ENCODE data around the gene CACNG6.
A peak's percentile ranks its signal among the peaks of the same experiment; 100 is the strongest.

CACNG6 gene

DNA sequence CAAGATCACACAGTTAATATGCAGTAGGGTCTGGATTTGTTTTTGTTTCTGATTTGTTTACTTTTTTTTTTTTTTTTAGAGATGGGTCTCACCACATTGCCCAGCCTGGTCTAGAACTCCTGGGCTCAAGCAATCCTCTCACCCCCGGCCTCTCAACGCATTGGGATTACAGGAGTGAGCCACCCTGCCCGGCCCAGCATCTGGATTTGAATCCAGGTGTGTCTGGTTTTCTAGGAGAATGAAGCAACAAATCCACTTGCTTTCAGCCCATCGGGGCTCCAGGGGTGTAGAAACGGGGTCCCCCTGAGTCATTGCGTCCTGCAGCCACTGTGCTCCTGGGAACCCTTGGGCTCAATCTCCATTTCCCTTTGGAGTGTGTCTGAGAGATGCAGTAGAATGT, 22.1 kb upstream of the CACNG6 start:
- DNase-seq: no peak

DNA sequence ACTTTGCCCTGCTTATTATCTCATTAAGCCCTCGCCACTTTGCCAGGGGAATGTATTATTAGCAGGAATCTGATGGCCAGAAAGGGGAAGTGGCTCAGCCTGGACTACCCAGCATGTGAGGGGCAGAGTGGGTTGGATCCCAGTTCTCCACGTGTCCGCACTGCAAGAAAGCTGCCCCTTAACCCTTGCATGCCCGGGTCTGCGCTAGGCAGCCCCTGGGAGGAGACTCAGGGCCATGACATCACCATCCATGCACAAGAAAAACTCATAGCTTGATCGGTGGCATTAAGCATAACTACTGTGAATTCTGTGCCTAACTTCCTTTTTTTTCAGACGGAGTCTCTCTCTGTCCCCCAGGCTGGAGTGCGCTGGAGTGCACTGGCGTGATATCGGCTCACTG, 19.8 kb upstream of the CACNG6 start:
- no peak for DNase-seq

DNA sequence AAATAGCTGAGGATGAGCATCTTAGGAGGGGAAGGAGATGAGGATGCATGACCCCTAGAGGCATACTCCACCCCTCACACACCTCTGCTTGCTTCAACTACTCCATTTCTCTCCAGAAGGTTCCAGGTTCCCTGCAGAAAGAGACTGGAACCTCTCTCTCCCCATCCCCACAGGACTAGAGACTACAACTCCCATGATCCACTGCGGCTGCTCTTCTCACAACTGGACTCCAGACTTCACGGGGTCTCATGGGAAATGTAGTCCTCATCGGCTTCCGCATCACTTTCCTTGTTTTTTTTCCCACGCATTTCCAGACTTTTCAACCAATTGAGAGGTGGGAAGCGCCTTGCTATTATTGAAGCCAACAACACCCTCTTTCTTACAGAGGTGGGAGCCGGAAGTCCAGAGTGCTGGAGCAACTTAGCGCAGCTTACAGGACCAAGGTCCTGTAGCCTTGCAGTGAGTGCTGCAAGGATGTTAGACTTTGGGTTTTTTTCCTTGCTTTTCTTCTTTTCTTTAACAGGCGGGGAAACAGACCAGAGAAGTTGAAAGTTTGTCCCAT, 13.9 kb upstream of the CACNG6 start:
- peak; percentile 31 for DNase-seq

DNA sequence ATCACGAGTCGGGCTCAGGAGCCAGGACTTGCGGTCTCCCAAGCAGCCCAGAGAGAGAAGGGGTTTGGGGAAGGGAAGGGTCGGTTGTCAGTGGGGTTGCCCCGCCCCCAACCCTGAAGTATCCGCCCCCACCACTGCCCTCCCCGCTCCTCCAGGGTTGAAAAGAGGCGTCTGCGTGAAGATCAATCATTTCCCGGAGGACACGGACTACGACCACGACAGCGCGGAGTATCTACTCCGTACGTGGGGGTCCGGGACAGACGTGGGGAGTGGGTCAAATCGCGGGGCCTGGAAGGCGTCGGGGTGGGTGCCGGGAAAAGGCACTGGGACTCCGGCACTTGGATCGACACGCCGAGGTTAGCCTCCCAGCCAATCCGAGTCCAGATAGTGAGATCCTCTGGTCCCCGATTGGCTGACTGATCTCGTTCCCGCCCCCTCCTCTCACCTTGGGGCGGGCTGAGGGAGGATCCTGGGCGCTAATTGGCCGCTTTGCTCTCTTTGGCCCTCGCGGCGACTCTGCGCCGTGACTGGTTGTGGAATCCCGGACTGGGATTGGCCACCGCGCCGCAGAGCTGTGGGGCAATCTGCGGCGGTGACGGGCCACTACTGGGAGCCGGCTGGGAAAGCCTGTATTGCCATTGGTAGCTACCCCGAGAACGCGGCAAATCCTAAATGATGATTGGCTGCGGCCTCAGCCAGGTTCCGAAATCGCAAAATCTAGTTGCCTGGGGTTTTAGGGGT, 13.3 kb upstream of the CACNG6 start:
- DNase-seq: no peak

DNA sequence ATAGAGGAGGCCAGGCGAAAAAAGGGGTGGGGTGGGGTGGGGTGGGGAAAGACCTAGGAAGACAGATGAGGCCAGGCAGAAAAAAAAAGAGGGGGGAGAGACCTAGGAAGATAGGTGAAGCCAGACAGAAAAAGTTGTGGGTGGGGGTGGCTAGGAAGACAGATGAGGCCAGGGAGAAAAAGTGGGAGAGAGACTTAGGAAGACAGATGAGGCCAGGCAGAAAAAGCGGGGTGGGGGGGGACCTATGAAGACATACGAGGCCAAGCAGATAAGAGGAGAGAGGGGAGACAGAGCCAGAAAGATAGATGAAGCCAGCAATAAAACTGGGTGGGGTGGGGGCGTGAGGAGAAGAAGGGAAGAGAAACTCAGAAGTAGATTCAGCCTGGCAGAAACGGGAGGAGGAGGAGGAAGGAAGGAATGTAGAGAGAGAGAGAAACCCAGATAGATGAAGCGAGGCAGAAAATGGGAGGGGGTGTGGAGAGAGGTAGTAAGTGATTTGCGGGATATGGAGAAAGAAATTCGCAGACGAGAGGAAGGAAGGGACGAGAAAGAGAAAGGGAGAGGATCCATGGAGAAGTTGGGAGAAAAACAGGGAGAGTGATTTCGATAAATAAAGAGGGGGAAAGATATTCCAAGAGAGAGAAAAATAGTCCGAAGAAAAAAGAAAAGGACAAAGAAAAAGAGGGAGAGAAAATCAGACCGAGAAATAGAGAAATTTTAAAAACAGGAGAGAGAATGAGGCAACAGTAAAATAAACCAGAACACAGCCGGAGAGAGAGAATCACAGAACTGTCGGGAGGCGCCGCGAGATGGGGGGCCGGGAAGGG, 12.2 kb upstream of the CACNG6 start:
- no peak for DNase-seq

DNA sequence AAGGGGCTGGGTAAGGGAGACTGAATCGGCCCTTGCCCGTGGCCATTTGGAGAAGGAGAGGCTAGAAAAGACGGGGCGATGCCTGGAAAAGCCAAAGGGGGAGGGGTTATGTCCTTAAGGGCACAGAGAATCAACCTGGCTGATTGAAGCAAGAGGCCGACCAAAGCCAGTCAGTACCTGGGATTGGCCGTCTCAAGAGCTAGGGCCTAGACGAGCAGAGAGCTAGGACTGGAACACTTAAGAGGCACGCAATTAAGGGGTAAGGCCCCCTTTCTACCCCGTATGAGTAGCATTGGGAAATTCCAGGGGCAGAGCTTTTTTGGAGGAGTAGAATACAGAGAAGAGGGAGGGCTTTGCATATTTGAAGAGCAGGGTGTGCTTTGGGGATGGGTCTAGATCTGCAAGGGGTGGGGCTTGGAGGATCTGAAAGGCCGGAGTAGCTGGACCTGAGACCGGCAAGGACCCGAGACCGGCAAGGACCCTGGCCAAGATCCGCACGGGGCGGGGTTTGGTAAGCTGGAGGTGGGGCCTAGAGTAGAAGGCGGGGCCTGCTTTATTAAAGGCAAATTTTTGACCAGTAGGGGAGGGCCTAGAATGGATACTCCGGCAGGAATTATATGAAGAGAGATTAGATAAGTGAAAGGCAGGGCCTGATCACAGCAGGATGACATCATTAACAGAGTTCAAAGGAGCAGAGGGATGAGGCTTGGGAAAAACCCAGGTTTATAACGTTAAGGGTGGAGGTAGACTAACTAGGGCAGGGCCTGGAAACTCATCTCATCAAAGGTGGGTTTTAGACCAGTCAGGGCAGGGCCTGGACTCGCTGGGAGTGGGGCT, 10.7 kb upstream of the CACNG6 start:
- DNase-seq: no peak

DNA sequence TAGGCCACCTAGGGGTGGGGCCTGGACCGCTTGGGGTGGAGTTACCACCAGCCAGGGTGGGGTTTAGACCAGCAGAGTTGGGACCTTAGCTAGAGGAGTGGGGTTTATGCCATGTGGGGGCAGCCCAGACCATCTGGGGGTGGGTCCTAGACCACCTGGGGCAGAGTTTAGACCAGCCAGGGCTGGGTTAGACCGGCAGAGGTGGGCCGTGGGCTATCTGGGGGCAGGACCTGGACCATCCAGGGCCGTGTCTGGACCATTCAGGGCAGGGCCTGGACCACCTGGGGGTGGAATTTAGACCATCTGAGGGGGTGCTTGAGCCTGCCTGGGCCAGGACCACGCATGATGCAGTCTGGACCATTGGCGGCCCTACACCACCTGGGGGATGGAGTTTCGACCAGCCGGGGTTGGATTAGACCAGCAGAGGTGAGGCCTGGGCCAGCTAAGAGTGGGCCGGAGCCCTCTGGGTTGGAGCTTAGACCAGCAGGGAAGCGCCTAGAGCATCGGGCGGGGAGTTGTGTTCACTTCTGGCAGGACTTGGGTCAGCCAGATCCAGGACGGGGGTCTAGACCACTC, 10.0 kb upstream of the CACNG6 start:
- DNase-seq: no peak

DNA sequence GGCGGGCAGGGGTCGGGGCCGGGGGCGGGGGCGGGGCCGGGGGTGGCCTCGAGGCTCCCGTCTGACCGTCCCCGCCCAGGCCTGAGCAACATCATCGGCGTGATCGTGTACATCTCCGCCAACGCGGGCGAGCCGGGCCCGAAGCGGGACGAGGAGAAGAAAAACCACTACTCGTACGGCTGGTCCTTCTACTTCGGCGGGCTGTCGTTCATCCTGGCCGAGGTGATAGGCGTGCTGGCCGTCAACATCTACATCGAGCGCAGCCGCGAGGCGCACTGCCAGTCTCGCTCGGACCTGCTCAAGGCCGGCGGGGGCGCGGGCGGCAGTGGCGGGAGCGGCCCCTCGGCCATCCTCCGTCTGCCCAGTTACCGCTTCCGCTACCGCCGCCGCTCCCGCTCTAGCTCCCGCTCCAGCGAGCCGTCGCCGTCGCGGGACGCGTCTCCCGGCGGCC, 9.4 kb upstream of the CACNG6 start:
- no peak for DNase-seq

DNA sequence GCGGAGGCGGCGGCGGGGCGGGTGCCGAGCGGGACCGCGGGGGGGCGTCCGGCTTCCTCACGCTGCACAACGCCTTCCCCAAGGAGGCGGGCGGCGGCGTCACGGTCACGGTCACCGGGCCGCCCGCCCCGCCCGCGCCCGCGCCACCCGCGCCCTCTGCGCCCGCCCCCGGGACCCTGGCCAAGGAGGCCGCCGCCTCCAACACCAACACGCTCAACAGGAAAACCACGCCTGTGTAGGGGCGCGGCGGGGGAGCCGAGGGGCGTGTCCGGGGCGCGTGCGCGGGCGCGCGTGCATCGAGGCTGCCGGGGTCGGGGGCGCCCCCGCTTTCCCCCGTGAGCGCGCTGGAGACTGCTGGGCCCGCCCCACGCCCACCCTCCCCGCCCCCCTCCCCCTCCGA, 8.8 kb upstream of the CACNG6 start:
- DNase-seq: no peak

DNA sequence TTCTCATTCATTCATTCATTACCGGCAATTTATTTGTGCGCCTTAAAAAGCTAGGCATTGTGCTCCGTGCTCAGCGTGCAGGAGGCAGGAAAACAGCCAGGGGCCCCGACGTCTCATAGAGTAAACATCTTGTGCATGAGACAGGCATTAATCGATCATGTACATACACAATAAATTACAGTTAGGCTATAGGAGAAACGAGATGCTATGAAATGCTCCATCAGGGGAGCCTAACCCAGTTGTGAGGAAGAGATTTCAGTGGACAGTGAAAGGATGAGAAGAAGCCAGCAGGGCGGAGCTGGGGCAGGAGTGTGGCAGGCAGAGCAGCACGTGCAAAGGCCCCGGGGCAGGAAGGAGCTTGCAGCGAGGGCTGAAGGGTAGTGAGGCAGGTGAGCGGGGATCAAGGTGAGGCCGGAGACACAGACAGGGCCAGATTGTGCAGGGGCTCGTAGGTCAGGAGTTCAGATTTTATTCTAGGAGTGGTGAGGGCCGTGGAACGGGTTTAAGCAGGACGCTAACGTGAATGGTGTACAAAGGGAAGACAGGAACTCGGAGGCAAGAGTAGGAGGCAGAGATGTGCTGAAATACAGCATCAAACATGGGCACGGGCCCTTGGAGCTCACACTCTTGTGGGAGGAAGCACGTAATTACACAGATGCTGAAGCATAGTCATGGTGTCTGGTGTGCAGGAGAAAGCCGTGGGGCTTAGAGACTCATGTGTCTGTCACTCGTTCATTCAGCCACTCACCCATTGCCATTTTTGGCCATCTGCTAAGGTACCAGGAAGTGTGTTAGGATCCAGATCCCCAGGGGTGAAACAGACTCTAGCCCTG, 7.8 kb upstream of the CACNG6 start:
- no peak for DNase-seq

DNA sequence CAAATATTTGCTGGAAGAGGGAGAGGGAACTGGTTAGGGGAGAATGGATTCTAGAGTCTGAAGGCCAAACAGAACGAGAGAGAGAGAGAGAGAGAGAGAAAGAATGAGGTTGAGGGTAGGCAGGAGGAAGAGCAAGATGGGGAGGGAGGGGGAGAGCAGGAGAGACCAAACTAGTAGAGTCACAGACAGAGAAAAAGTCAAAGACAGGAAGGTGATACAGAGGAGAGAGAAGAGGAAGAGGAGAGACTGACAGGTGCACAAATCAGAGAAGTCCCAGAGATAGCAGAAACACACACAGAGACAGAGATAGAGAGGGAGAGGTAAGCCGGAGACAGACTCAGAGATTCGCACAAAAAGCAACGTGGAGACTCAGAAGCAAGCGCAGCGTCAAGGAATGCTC, 5.6 kb upstream of the CACNG6 start:
- no peak for DNase-seq

DNA sequence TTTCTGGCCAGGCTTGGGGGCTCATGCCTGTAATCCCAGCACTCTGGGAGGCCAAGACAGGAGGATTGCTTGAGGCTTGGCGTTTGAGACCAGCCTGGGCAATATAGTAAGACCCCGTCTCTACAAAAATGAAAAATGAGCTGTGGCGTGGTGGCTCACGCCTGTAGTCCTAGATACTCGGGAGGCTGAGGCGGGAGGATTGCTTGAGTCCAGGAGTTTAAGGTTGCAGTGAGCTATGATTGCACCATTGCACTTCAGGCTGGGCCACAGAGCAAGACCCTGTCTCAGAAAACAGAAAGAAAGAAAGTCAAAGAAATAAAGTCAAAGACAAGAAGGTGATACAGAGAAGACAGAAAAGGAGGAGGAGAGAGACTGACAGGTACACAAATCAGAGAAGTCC, 2.5 kb upstream of the CACNG6 start:
- no peak for DNase-seq

DNA sequence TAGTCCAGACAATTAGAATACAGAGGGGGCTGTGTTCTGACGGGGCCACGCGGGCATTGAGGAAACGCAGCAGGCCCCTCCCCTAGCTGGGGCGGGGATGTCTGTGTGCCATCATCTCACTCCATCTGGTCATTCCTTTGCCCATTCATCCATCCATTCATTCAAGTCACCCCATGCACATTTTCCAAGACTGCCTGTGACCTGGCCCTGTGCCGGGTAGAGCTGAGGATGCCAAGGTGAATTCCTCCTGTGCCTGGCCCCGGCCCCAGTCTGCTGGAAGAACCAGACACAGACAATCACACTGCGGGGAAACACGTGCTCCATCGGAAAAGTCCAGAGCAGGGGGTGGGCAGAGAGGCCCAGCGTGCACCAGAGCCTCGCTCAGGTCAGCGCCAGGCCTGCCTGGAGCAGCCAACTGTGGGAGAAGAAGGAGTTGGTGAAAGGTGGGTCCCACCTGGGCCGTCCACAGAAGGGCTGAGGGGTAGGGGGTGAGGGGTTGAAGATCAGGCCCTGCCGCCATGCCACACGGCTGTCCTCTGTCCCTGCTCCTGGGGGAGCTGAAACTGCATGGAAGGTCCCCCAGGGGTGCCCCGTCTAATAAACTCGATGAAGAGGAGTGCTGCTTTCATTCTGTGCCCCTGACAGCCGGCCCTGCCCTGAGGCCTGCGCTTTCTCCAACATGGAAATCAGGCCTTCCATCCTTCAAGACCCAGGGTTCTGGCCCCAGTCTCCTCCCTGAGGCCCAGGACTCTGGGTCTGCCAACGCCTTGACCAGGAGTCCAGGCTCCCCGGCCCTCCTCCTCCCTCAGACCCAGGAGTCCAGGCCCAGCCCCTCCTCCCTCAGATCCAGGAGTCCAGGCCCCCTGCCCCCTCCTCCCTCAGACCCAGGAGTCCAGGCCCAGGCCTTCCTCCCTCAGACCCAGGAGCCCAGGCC, 1.6 kb upstream of the CACNG6 start:
- DNase-seq: no peak

DNA sequence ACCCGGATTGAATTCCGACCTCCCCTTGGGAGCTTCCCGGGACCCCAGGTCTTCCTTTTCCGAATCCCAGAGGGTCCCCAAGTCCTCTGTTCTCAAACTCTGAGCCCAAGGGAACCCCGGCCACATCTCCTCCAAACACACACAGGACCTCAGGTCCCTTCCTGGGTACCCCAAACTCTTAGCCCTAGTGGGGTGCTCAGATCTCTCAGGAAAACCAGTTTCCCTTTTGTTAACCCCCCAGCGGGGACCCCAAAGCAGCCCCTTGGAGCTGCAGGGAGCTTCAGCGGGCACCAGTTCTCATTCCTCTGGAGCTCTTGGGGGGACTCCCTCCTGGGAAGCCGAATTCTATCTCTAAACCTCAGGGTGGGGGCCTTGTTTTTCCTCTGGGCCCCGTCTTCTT, 774 bp downstream of the CACNG6 start:
- DNase-seq: no peak

DNA sequence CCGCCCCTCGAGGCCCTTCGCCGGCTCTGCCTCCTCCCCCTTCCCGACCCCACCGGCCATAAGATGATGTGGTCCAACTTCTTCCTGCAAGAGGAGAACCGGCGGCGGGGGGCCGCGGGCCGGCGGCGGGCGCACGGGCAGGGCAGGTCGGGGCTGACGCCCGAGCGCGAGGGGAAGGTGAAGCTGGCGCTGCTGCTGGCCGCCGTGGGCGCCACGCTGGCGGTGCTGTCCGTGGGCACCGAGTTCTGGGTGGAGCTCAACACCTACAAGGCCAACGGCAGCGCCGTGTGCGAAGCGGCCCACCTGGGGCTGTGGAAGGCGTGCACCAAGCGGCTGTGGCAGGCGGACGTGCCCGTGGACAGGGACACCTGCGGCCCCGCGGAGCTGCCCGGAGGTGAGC, 1.4 kb downstream of the CACNG6 start:
- DNase-seq: no peak

DNA sequence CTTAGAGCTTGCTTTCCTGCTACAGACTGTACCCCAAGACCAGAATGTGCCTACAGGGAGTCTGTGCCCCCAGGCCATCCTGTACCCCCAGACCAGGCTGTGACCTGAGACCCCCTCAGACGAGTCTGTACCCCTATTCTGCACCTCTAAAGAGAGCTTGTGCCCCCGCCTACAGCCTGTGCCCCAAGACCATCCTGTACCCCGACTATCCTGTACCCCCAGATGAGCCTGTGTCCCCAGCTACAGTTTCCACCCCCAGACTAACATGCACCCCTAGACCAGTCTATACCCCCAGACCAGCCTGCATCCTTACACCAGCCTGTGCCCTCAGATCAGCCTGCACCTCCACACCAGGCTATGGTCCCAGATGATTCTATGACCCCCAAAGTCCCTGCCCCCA, 2.0 kb downstream of the CACNG6 start:
- no peak for DNase-seq

DNA sequence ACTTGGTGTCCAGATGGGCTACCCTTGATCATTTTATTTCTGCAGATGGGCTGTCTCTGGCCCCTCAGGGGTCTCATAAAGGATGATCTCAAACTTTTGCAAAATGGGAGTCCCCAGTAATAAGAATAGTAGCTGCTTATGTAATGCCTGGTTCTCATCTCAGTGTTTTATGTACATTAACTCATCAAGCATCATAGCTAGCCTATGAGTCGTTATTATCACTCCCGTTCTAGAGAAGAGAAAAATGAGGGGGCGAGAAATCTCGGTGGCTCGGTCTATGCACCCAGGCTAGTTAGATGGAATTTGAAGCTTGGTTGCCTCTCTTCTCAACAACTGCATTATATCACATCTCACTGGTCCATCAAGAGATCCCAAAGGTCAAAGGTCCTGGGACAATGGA, 3.4 kb downstream of the CACNG6 start:
- peak; percentile 4 for DNase-seq

DNA sequence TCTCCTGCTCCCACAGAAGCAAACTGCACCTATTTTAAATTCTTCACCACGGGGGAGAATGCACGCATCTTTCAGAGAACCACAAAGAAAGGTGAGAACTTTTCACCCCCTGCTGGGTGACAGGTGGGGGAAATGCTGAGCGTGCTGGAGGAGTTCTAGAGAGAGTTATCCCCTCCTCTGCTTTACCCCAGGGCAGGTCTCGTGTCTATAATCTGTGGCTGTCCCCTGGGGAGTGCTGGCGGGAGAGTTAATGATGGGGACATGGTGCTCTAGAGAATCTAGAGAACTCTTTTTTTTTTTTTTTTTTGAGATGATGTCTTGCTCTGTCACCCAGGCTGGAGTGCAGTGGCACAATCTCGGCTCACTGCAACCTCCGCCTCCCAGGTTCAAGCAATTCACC, 6.8 kb downstream of the CACNG6 start:
- DNase-seq: no peak

DNA sequence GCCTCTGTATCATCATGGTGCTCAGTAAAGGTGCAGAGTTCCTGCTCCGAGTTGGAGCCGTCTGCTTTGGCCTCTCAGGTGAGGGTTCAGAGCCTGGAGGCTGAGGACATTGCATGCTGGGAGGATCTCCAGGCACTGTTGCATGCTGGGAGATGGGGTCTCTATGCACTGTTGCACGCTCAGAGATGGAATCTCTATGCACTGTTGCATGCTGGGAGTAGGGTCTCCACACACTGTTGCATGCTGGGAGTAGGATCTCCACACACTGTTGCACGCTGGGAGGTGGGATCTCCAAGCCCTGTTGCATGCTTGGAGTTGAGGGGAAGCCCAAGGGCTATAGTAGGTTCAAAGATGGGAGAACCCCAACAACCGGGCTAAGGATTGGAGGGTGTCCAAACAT, 8.3 kb downstream of the CACNG6 start:
- no peak for DNase-seq

DNA sequence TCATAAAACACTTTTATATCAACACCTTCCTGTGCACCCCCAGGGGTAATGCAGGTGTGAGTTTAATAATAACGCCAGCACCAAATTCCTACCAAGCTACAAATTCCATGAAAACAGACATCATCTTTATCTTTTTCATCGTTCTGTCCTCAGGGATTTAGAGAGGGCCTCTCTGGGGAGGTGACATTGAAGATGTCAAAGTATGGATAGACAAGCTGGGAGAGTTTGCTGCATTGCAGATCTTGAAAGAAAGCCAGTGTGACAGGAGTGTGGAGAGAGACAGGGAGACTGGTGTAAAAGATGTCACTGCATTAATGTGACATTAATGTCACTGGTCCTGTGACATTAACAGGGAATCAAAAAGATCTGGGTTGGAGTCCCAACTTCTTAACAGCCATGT, 10.1 kb downstream of the CACNG6 start:
- no peak for DNase-seq
